OCI-LY7 (cell line): ENCODE data around the gene SCARB2. TPM values are rescaled to one million over a fixed set of nuclear protein-coding genes. Genes with fewer than 3 reads are reported as not detected.

Source experiments
- BruUV-seq: library from RNA; stranded (reverse); fragments of 400-500 nt; replicated peaks from 2 replicates; lab custom pipeline; 2021; lab: Mats Ljungman, UMichigan
- CTCF ChIA-PET: fragments of 300-600 bp; sonication (Branson Sonifier 250); formaldehyde crosslinking; loops from one replicate; lab custom pipeline; 2022; ENCODE audit warnings: antibody characterized with exemption; ENCODE audit not compliant: unreplicated experiment; lab: Charles Lee
- POLR2A ChIA-PET: fragments of 300-600 bp; sonication (Branson Sonifier 250); formaldehyde crosslinking; loops from one replicate; lab custom pipeline; 2022; ENCODE audit warnings: antibody characterized with exemption; lab: Charles Lee
- DNase-seq: peaks from one replicate; pipeline ENCODE4 v3.0.0-alpha.2; 2015; ENCODE audit warnings: low spot score
- H2AFZ ChIP-seq: fragments of 200-600 bp; sonication (generic), shearing (Covaris generic); 2 replicates; pipeline ENCODE4 v1.6.1; 2014; ENCODE audit warnings: mild to moderate bottlenecking, antibody characterized with exemption, low read length, moderate library complexity
- H3K27ac ChIP-seq: fragments of 200-600 bp; sonication (generic); 2 replicates; pipeline ENCODE4 v1.5.1; 2014; ENCODE audit warnings: mixed run types, low read depth, mild to moderate bottlenecking, moderate library complexity, low read length, inconsistent platforms; ENCODE audit not compliant: poor library complexity, severe bottlenecking
- H3K36me3 ChIP-seq: fragments of 200-600 bp; sonication (generic); 2 replicates; pipeline ENCODE4 v1.6.1; 2014; ENCODE audit warnings: mild to moderate bottlenecking, antibody characterized with exemption, low read length, moderate library complexity, mixed read lengths; ENCODE audit not compliant: insufficient read depth
- H3K4me1 ChIP-seq: fragments of 200-600 bp; sonication (generic); 2 replicates; pipeline ENCODE4 v1.5.1; 2014; ENCODE audit warnings: mild to moderate bottlenecking, low read length; ENCODE audit not compliant: insufficient read depth, poor library complexity, severe bottlenecking
- H3K4me2 ChIP-seq: fragments of 200-600 bp; sonication (generic); 2 replicates; pipeline ENCODE4 v1.6.1; 2014; ENCODE audit warnings: mild to moderate bottlenecking, low read length
- H3K4me3 ChIP-seq: fragments of 200-600 bp; sonication (generic); 2 replicates; pipeline ENCODE4 v1.5.1; 2014; ENCODE audit warnings: mild to moderate bottlenecking, low read depth, low read length; ENCODE audit not compliant: poor library complexity, severe bottlenecking
- H3K79me2 ChIP-seq: fragments of 200-600 bp; sonication (generic); 2 replicates; pipeline ENCODE4 v1.6.1; 2016; ENCODE audit warnings: low read depth, mild to moderate bottlenecking, low read length, moderate library complexity, mixed read lengths; ENCODE audit not compliant: insufficient read depth
- H3K9me2 ChIP-seq: fragments of 200-600 bp; sonication (generic); 2 replicates; pipeline ENCODE4 v1.6.1; 2016; ENCODE audit warnings: mild to moderate bottlenecking, low read length, mixed read lengths; ENCODE audit not compliant: insufficient read depth
- H3K9me3 ChIP-seq: fragments of 200-600 bp; sonication (generic); 2 replicates; pipeline ENCODE4 v1.6.1; 2014; ENCODE audit warnings: mild to moderate bottlenecking, mixed run types, low read length, mixed read lengths
- H4K20me1 ChIP-seq: fragments of 200-600 bp; sonication (generic); 2 replicates; pipeline ENCODE4 v1.6.1; 2014; ENCODE audit warnings: mild to moderate bottlenecking, antibody characterized with exemption, low read length, moderate library complexity, mixed read lengths; ENCODE audit not compliant: insufficient read depth
- CTCF ChIP-seq: fragments of 200-600 bp; sonication (generic); conservative IDR thresholded peaks from 2 replicates; pipeline ENCODE4 v1.5.1; 2014; ENCODE audit warnings: mild to moderate bottlenecking, antibody characterized with exemption, low read length, moderate library complexity, mixed read lengths
- EZH2phosphoT487 ChIP-seq: fragments of 200-600 bp; sonication (generic); IDR thresholded peaks from 2 replicates; pipeline ENCODE4 v1.6.1; 2018; ENCODE audit warnings: low read depth, borderline replicate concordance, mild to moderate bottlenecking, mixed run types, antibody characterized with exemption, low read length, moderate library complexity, mixed read lengths
- intact Hi-C: fragments of 100-400 bp; cut with micrococcal nuclease; formaldehyde crosslinking; loops from one replicate; pipeline ENCODE4 v1.10.0; 2022; ENCODE audit not compliant: unreplicated experiment
- total RNA-seq, 2 experiments: library from RNA; depleted of rRNA in 1 of 2; stranded (reverse); fragments of >200 nt in 1 of 2; shearing (Covaris generic) in 1 of 2; gene quantifications; 2 replicates each; pipeline ENCODE4 v1.2.3, GENCODE V29; 2014 to 2022

SCARB2 gene
- total RNA-seq, 2 experiments from 2014 or later, result 1.1 TPM; not detected in 1

GRCh38 chr4:76219299-76220055 is 5.9 kb upstream of the SCARB2 start:
- H3K4me2 ChIP-seq, result no peak overlapping the region
- no TSS peak for BruUV-seq
- no peaks in the 10 kb centered on the region for H4K20me1 ChIP-seq
- no peak for DNase-seq
- no peaks in the 10 kb centered on the region for H3K9me3 ChIP-seq
- TF ChIP-seq CTCF, result no peak
- H3K4me1 ChIP-seq, result no peaks in the 10 kb centered on the region
- no peak overlapping the region for H2AFZ ChIP-seq
- CTCF ChIA-PET, result no interaction called here
- POLR2A ChIA-PET, result no interaction called here
- H3K9me2 ChIP-seq, result no peaks in the 10 kb centered on the region
- H3K4me3 ChIP-seq, result no peak overlapping the region
- intact Hi-C loops, result no loop called here
- H3K79me2 ChIP-seq, result no peaks in the 10 kb centered on the region
- no peaks in the 10 kb centered on the region for H3K36me3 ChIP-seq
- no peak overlapping the region for H3K27ac ChIP-seq

GRCh38 chr4:76216975-76217814 is 3.6 kb upstream of the SCARB2 start:
- Histone ChIP-seq H3K4me3 (no peak overlapping the region), H3K9me2 (no peaks in the 10 kb centered on the region), H4K20me1 (no peaks in the 10 kb centered on the region), H3K9me3 (no peaks in the 10 kb centered on the region), H3K4me1 (no peaks in the 10 kb centered on the region), H3K4me2 (no peak overlapping the region), H2AFZ (no peak overlapping the region), H3K79me2 (no peaks in the 10 kb centered on the region), H3K27ac (no peak overlapping the region), H3K36me3 (no peaks in the 10 kb centered on the region)
- intact Hi-C loops, result no loop called here
- TF ChIP-seq CTCF, result no peak
- TF ChIP-seq EZH2phosphoT487, result no peak
- no TSS peak for BruUV-seq
- ChIA-PET CTCF (no interaction called here), POLR2A (no interaction called here)
- no peak for DNase-seq

GRCh38 chr4:76216524-76216923 is 2.9 kb upstream of the SCARB2 start:
- H3K4me2 ChIP-seq, result no peak overlapping the region
- no peaks in the 10 kb centered on the region for H3K9me2 ChIP-seq
- no peak for TF ChIP-seq EZH2phosphoT487
- TF ChIP-seq CTCF, result no peak
- ChIA-PET CTCF (no interaction called here), POLR2A (no interaction called here)
- H3K9me3 ChIP-seq, result no peaks in the 10 kb centered on the region
- no peak overlapping the region for H3K27ac ChIP-seq
- no peak overlapping the region for H2AFZ ChIP-seq
- H3K4me1 ChIP-seq, result no peaks in the 10 kb centered on the region
- H4K20me1 ChIP-seq, result no peaks in the 10 kb centered on the region
- intact Hi-C loops, result no loop called here
- no peak for DNase-seq
- no TSS peak for BruUV-seq
- H3K36me3 ChIP-seq, result no peaks in the 10 kb centered on the region
- no peaks in the 10 kb centered on the region for H3K79me2 ChIP-seq
- no peak overlapping the region for H3K4me3 ChIP-seq
